Smooth muscle cell of the umbilical artery (primary cell): ENCODE measurements around the gene PRCP. TPM values are rescaled to one million over a fixed set of nuclear protein-coding genes. Genes with fewer than 3 reads are reported as not detected.

Experiments used
- total RNA-seq: library from RNA; depleted of rRNA; stranded (reverse); fragments of >200 nt; gene quantifications from 2 replicates; pipeline ENCODE4 v1.2.3, GENCODE V29; 2014

Gene PRCP
- total RNA-seq: 39.5 and 49.3 TPM in 2 replicates

DNA sequence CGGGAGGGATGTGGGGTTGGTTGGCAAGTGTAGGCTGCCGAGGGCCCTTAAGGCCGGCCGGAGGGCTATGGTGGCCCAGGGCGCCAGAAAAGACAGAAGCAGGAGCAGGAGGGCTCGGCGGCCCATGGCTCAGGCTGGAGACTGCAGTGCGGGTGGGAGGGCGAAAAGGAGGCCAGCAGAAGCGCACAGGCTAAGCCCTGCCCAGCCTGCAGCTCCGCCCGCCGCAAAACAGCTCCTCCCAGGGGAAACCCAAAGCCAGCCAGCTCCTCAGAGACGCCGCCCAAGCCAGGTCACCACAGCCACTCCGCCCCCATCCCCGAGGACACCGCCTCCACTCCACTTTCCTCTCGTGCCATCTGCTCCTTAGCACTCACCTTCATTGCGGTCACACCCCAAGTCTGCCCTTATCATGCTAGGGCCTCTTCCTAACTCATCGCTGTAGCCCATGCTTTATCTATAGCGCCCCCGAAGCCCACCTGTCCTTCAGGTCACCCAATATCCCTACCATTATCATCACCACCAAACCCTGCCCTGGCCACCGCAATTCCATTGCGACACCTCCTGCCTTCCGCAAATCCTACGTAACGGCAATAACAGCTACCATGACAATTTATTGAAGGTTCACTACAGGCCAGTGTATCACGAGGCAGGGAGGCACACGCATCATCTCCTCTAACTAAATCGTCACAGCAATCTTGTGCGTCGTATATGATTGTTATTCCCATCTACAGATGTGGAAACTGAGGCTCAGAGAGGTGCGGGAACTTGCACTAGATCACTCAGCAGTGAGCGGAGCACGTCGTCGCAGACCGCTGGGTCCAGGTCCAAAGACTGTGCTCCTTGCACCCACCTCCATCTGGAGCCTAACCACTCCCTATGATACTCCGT, at the start of gene PRCP:
TSS of gene PRCP (minus strand) at position 154 of the 888 bp plus-strand sequence. CDS start at position 126, 28 bp downstream.

DNA sequence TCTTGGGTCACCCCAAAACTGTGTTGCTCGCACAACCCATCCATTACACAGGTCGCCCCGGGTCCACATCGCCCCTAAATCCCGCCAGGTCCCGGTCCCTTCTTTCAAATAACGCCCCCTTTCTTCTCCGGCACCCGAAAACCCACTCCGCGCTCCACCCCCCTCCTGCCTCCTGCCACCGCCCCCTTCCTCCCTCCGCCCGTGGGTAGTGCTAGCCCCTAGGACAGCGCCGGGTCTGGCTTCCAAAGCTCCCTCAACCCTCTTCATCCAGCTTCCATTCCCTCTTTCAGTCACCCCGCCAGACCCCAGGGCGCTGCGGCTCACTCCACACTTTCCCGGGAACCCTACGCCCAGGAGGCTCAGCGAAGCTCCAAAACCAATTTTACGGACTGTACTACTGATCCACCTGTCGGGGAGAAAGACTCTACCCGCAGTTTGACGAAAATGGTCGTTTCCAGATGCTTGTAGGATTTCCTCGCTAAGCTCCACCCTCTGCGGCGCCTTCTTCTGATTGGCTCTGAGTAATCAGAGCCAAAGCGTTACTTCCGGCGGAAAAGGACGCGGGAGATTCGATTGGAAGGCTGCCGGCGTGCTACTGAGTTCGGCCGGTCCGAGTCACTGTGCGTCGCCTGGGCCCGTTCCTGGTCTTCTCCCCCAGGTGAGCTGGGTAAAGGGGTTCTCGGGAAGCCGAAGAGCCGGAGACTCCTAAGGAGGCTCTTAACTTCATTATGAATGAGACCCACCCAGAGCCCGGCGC, 1.1 kb upstream of the PRCP start, which contains the start of gene DDIAS:
TSS of gene DDIAS (plus strand) at position 572 of the 757 bp plus-strand sequence. CDS start 13,003 bp downstream, outside the sequence.

Other genes starting within 250 kb of the PRCP start
- not detected in 2 replicates for gene FAM181B, start 166.6 kb downstream of the PRCP start, total RNA-seq
- 0.30 and 4.7 TPM in 2 replicates for gene DDIAS, start 1.3 kb upstream of the PRCP start, total RNA-seq
- 13.1 and 25.8 TPM in 2 replicates for gene RAB30, start 171.5 kb upstream of the PRCP start, total RNA-seq